ENCODE data around the gene NUDT17.

DNA sequence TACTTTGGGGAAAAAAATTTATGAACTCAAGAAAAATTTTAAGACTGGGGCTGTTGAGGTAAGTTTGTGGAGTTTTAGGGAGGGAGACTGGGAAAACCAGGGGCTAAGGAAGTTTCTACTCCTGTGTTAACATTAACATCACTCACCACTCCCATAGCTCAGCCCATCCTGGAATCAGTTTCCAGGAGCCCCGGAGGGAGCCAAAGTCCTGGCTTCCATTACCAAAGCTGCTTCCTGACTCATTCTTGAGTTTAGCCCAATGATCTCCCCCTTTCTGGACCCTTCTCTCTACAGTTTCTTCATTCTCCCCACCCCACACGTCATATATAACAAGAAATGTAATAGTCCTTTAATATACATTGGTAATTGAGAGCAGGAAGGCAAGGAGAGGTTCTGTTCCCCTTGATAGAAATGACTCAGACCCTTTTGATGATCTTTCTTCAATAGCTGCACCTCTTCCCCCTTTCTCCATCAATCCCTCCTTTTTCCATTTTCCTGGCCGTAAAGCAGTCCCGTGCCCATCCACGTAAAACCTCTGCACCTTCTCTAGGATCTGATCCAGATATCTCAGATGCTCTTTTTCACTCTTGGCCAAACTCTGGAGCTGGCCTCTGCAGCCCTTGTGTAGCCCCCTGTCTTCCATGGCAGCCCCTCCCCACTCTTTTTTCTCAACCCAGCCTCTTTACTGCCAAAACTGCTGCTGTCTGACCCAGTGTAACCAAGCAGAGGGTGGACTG, 18.0 kb downstream of the NUDT17 start:
- TF ChIP-seq POLR2AphosphoS5 (IDR thresholded peaks at IDR 0.05; ENCODE audit: low read depth, low read length) (no peak), TAF1 (IDR thresholded peaks at IDR 0.05; ENCODE audit: borderline replicate concordance, low read depth, low read length) (no peak), POLR2A (IDR thresholded peaks at IDR 0.05; ENCODE audit: low read depth, low read length) (no peak)

Measured in GM12892 (cell line).